ENCODE data around the gene UNC13B. TPM values are rescaled to one million over a fixed set of nuclear protein-coding genes. Genes with fewer than 3 reads are reported as not detected.
A peak's percentile ranks its signal among the peaks of the same experiment; 100 is the strongest.
"Not testable (repeated sequence)": the region's sequence is repeated elsewhere in the genome, so short reads cannot be mapped to it uniquely, and the experiment has no call there.

The UNC13B gene
- total RNA-seq, 1 donor, result 6.2 TPM

GRCh38 chr9:35162605-35163315 lies 951 bp downstream of the UNC13B start:
- DNase-seq (ENCODE audit: low read depth in 2 of 3, low spot score in 2 of 3), result no peak

DNA sequence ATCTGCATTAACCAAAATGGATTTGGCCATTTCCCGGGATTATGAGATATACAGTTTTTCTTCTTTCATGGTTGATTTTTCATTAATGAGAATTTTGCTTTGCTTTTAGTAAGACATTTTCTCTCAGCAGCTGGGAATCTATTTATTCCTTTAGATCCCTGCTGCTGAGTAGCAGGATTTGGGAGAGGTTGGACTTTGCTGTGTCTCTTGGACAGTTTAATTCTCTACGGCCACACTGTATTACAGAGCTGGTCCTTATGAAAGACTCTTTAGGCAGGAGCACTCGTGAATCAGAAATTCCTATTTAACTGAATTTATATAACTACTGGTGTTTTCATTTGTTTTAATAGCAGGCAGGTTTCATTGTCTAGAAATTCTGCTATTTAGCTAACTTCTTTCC lies 1.6 kb downstream of the UNC13B start:
- DNase-seq (ENCODE audit: low read depth in 2 of 3, low spot score in 2 of 3), result no peak

GRCh38 chr9:35164711-35165110 lies 2.9 kb downstream of the UNC13B start:
- no peak for DNase-seq (ENCODE audit: low read depth in 2 of 3, low spot score in 2 of 3)

GRCh38 chr9:35167429-35167828 lies 5.6 kb downstream of the UNC13B start:
- DNase-seq (ENCODE audit: low read depth in 2 of 3, low spot score in 2 of 3), result not testable (repeated sequence)

- DNase-seq (ENCODE audit: low read depth in 2 of 3, low spot score in 2 of 3), result no peak
Measured at GRCh38 chr9:35168963-35169362, 7.2 kb downstream of the UNC13B start.

DNA sequence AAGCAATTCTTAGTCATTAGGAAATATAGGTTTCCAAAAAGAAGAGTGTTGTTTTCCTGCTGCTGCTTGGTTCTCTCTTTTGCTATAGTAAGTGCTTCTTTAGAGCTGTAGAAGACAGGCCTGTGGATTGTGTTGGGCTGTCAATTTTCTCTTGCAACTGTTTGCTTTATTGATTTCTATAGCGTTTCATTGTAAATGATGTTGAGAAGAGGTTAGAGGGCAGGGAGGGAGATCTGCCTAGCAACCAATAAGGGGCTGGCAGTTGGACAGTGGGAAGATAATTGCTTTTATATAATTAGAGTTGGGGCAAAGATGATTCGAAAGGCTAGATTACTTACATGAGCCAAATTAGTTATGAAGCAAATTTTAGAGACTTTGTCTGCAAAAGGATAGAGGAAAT lies 11.1 kb downstream of the UNC13B start:
- no peak for DNase-seq (ENCODE audit: low read depth in 2 of 3, low spot score in 2 of 3)

DNA sequence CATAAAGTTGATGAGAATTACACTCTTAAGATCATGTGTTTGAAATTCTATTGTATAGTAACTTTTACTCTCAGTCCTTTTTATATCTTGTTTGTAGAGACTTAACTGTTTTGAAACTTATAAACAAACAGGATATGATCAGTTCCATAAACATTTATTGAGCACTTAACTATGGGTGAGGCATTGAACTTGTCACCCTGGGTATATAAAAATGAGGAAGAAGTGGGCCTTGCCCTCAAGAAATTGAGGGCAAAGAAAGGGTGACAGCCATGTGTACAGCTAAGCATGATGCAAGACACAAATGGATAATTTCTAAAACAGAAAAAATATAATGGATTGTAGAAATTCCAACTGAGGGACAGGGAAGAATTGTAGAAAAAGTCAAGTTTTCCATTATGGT lies 15.7 kb downstream of the UNC13B start:
- DNase-seq (ENCODE audit: low read depth in 2 of 3, low spot score in 2 of 3), result no peak

- no peak for DNase-seq (ENCODE audit: low read depth in 2 of 3, low spot score in 2 of 3)
Measured at GRCh38 chr9:35179347-35180280, 17.8 kb downstream of the UNC13B start.

GRCh38 chr9:35180801-35181200 lies 19.0 kb downstream of the UNC13B start:
- no peak for DNase-seq (ENCODE audit: low read depth in 2 of 3, low spot score in 2 of 3)

DNA sequence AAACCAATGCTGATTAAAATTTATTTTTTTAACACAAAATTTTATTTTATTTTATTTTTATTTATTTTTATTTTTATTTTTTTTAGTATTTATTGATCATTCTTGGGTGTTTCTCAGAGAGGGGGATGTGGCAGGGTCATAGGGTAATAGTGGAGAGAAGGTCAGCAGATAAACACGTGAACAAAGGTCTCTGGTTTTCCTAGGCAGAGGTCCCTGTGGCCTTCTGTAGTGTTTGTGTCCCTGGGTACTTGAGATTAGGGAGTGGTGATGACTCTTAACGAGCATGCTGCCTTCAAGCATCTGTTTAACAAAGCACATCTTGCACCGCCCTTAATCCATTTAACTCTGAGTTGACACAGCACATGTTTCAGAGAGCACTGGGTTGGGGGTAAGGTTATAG lies 20.6 kb downstream of the UNC13B start:
- not testable (repeated sequence) for DNase-seq (ENCODE audit: low read depth in 2 of 3, low spot score in 2 of 3)

- DNase-seq (ENCODE audit: low read depth in 2 of 3, low spot score in 2 of 3), result not testable (repeated sequence)
Measured at GRCh38 chr9:35182996-35183754, 21.4 kb downstream of the UNC13B start.

- DNase-seq (ENCODE audit: low read depth in 2 of 3, low spot score in 2 of 3), result not testable (repeated sequence)
Measured at GRCh38 chr9:35183755-35184480, 22.1 kb downstream of the UNC13B start.

DNA sequence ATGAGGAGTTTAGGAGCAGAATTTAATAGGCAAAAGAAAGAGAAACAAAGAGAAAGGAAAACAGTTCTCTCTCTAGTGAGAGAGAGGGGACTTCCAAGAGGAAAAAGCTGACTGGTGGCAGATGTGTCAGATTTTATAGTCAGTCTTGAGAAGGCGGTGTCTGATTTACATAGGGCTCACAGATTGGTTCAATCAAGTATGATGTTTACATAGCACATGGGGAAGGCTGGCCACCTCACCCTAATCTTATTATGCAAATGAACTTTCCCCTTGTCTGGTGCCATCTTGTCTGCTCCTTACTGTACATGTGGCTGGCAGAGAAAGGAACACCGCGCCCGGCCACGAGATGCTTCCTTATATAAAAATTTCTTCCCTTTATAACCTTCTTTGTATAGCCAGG lies 24.7 kb downstream of the UNC13B start:
- no peak for DNase-seq (ENCODE audit: low read depth in 2 of 3, low spot score in 2 of 3)

DNA sequence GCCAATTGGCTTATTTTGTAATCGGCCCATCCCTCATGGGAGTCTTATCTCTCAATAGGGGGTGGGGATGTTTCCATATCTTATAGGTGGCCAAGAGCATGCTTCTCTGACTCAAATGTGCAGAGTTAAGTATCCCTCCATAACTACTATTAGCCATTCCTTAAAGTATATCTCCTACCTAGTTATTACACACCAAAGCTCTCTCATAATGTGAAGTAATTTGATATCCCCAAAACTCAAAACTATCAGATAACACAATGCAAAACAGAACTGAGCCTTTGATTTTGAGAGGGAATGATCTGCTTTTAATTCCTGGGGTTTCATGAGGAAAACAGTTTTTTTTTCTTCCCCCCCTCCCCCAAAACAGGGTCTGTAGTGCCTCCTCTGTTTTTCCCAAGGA lies 28.4 kb downstream of the UNC13B start:
- DNase-seq (ENCODE audit: low read depth in 2 of 3, low spot score in 2 of 3), result no peak

- no peak for DNase-seq (ENCODE audit: low read depth in 2 of 3, low spot score in 2 of 3)
Measured at GRCh38 chr9:35191105-35191504, 29.3 kb downstream of the UNC13B start.

- no peak for DNase-seq (ENCODE audit: low read depth in 2 of 3, low spot score in 2 of 3)
Measured at GRCh38 chr9:35193762-35194161, 32.0 kb downstream of the UNC13B start.

DNA sequence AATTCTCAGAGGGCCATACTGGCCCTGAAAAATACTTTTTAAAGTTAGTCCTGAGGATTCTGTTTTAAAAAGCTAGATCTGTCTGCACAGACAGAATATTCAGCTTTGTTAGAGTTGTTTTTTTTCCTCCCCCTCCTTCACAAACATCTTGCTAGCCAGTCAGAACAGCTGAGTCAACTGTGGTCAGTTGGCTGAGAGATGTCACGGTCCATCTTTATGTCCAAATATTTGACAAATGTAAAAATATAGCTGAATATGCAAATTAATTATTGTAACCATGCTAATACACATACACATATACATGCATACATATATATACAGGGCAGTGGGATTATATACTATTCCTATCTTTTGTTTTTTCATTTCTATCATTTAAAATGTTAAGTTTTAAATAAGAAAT lies 33.9 kb downstream of the UNC13B start:
- DNase-seq (ENCODE audit: low read depth in 2 of 3, low spot score in 2 of 3), result no peak

DNA sequence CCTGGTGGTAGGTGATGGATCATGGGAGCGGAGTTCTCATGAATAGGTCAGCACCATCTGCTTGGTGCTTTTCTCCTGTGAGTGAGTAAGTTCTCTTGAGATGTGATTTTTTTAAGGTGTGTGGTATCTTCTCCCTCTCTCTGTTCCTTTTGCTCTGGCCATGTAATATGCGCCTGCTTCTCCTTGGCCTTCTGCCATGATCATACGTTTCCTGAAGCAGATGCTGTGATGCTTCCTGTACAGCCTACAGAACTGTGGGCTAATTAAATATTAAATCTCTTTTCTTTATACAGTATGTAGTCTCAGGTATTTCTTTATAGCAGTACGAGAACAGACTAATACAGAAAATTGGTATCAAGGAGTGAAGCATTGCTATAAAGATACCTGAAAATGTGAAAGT lies 36.4 kb downstream of the UNC13B start:
- no peak for DNase-seq (ENCODE audit: low read depth in 2 of 3, low spot score in 2 of 3)

DNA sequence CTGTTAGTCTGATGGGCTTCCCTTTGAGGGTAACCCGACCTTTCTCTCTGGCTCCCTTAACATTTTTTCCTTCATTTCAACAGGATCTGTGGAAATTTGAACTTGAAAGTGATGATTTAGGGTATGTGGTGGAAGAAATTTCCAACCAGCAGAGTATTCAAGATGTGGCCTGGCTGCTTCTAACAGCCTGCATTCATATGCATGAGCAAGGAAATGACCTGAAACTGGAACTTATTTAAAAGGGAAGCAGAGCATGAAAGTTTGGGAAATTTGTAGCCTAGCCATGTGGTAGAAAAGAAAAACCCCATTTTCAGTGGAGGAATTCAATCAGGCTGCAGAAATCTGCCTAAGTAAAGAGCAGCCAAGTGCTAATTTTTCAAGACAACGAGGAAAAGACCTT lies 41.7 kb downstream of the UNC13B start:
- peak in 1 of 3 donors; percentile 17 for DNase-seq (ENCODE audit: low read depth in 2 of 3, low spot score in 2 of 3)

DNA sequence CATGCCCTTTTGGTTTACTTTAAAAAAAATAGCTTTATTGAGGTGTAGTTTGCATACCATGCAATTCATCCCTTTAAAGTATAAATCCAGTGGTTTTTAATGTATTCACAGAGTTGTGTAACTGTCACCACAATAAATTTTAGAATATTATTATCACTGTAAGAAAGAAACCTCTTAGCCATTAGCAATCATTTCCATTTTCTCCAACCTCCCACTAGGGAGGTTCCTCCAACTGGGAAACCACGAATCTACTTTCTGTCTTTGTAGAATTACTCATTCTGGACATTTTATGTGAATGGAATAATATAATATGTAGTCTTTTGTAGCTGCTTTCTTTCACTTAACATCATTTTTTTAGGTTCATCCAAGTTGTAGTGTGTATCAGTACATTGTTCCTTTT lies 43.5 kb downstream of the UNC13B start:
- no peak for DNase-seq (ENCODE audit: low read depth in 2 of 3, low spot score in 2 of 3)

GRCh38 chr9:35211854-35212253 lies 50.0 kb downstream of the UNC13B start:
- no peak for DNase-seq (ENCODE audit: low read depth in 2 of 3, low spot score in 2 of 3)
